SU-DHL-6 (cell line): ENCODE data around the gene TRIM54.

Experiments used
- CTCF ChIP-seq: fragments of 200-600 bp; sonication (generic); IDR thresholded peaks from one replicate; pipeline ENCODE4 v1.5.1; 2017; ENCODE audit warnings: antibody characterized with exemption, mild to moderate bottlenecking, low read length, moderate library complexity; ENCODE audit not compliant: insufficient read depth, poor library complexity, severe bottlenecking
- EZH2phosphoT487 ChIP-seq: fragments of 200-600 bp; sonication (generic), shearing (Covaris generic); conservative IDR thresholded peaks from 2 replicates; pipeline ENCODE4 v1.6.1; 2018; ENCODE audit warnings: mild to moderate bottlenecking, antibody characterized with exemption, low read length, moderate library complexity, mixed read lengths

GRCh38 chr2:27307287-27307544, 25.0 kb downstream of the TRIM54 start:
- TF ChIP-seq CTCF (no peak), EZH2phosphoT487 (no peak)
